Adrenal gland (tissue), 12 donors: ENCODE data around the gene NCCRP1. TPM values are rescaled to one million over a fixed set of nuclear protein-coding genes. Genes with fewer than 3 reads are reported as not detected.

Experiments
- polyA plus RNA-seq, 3 donors: library from polyadenylated mRNA; stranded (reverse); fragments of 200-250 nt in 2 of 3; fragments of 350-450 nt in 1 of 3; fragmentation: Illumina TruSeq in 1 of 3; extraction: RNeasy Lipid Tissue Mini Kit (QIAGEN cat#74804) in 1 of 3; gene quantifications; one replicate each; pipeline ENCODE4 v1.2.3, GENCODE V29; 2013 to 2014
- total RNA-seq, 9 donors: library from RNA; depleted of rRNA in 4 of 9; stranded (reverse); fragments of >200 nt in 4 of 9; fragments of 120-200 nt in 1 of 9; fragmentation: NEBNext Ultra II Directional in 1 of 9; extraction: Animal tissue kit (Norgen Biotek cat#: 25700) in 1 of 9; gene quantifications; one replicate each; pipeline versions ENCODE4 v1.1.0 to v1.2.4, GENCODE V29; 2013 to 2023
- donor health status: healthy with polysubstance abuse.
- donor health status: Bipolar disorder and iron deficiency.
- donor health status: DM: yes; HTN: yes; CAD: no.
- donor health status: DM: no; HTN: no; CAD: no.
- donor health status: DM: no; HTN: no; CAD: no.
- donor health status: DM: yes; HTN: yes; CAD: no.

NCCRP1 gene
- total and polyA plus RNA-seq, 12 donors, result 0.10 to 0.78 (median 0.11) TPM; not detected in 7

Other genes with a start within 250 kb of the NCCRP1 start
- 10 to 100 TPM in 4 of 9 donors, 1 to 10 TPM in 5; 4.1 to 18.7 (median 9.7) TPM for gene FBXO17, start 221.2 kb upstream of the NCCRP1 start, total RNA-seq
- 10 to 100 TPM in 1 of 3 donors, 1 to 10 TPM in 2; 4.7 to 12.1 (median 9.2) TPM for gene FBXO17, start 221.2 kb upstream of the NCCRP1 start, polyA plus RNA-seq
- 10 to 100 TPM in 2 of 9 donors, 1 to 10 TPM in 7; 1.8 to 17.2 (median 3.6) TPM for gene FBXO27, start 164.4 kb upstream of the NCCRP1 start, total RNA-seq
- 1 to 10 TPM; 1.1 to 2.3 (median 2.0) TPM for gene FBXO27, start 164.4 kb upstream of the NCCRP1 start, polyA plus RNA-seq
- gene ACP7, start 112.6 kb upstream of the NCCRP1 start, total RNA-seq, result not detected
- gene ACP7, start 112.6 kb upstream of the NCCRP1 start, polyA plus RNA-seq, result not detected
- 10 to 100 TPM in 8 of 9 donors, 1 to 10 TPM in 1; 7.5 to 61.0 (median 20.1) TPM for gene PAK4, start 71.2 kb upstream of the NCCRP1 start, total RNA-seq
- 10 to 100 TPM in 2 of 3 donors, 1 to 10 TPM in 1; 7.2 to 33.1 (median 27.5) TPM for gene PAK4, start 71.2 kb upstream of the NCCRP1 start, polyA plus RNA-seq
- under 1 TPM in 3 of 9 donors, not detected in 6; 0.43 to 0.76 (median 0.67) TPM for gene SYCN, start 7.3 kb downstream of the NCCRP1 start, total RNA-seq
- gene SYCN, start 7.3 kb downstream of the NCCRP1 start, polyA plus RNA-seq, result not detected
- not detected for gene IFNL3, start 48.0 kb downstream of the NCCRP1 start, total RNA-seq
- gene IFNL3, start 48.0 kb downstream of the NCCRP1 start, polyA plus RNA-seq, result not detected
- not detected for gene IFNL4, start 51.9 kb downstream of the NCCRP1 start, total RNA-seq
- not detected for gene IFNL4, start 51.9 kb downstream of the NCCRP1 start, polyA plus RNA-seq
- gene IFNL2, start 71.4 kb downstream of the NCCRP1 start, total RNA-seq, result not detected
- gene IFNL2, start 71.4 kb downstream of the NCCRP1 start, polyA plus RNA-seq, result not detected
- gene IFNL1, start 99.4 kb downstream of the NCCRP1 start, total RNA-seq, result not detected
- gene IFNL1, start 99.4 kb downstream of the NCCRP1 start, polyA plus RNA-seq, result not detected
- 1 to 10 TPM in 2 of 9 donors, under 1 TPM in 7; 0.34 to 1.4 (median 0.69) TPM for gene LRFN1, start 123.9 kb downstream of the NCCRP1 start, total RNA-seq
- gene LRFN1, start 123.9 kb downstream of the NCCRP1 start, polyA plus RNA-seq, result 1 to 10 TPM in 1 of 3 donors, under 1 TPM in 2; 0.15 to 1.8 (median 0.74) TPM
- gene GMFG, start 139.1 kb downstream of the NCCRP1 start, total RNA-seq, result 10 to 100 TPM; 13.4 to 45.8 (median 35.2) TPM
- 10 to 100 TPM; 22.6 to 92.5 (median 76.2) TPM for gene GMFG, start 139.1 kb downstream of the NCCRP1 start, polyA plus RNA-seq
- 100 to 1,000 TPM in 3 of 9 donors, 10 to 100 TPM in 6; 37.9 to 111 (median 98.5) TPM for gene SAMD4B, start 145.5 kb downstream of the NCCRP1 start, total RNA-seq
- 100 to 1,000 TPM in 2 of 3 donors, 10 to 100 TPM in 1; 50.0 to 280 (median 211) TPM for gene SAMD4B, start 145.5 kb downstream of the NCCRP1 start, polyA plus RNA-seq
- gene PAF1, start 194.1 kb downstream of the NCCRP1 start, total RNA-seq, result 10 to 100 TPM; 46.8 to 60.2 (median 54.2) TPM
- gene PAF1, start 194.1 kb downstream of the NCCRP1 start, polyA plus RNA-seq, result 10 to 100 TPM; 50.9 to 86.9 (median 51.6) TPM
- gene MED29, start 194.4 kb downstream of the NCCRP1 start, total RNA-seq, result 100 to 1,000 TPM in 1 of 9 donors, 10 to 100 TPM in 8; 36.1 to 221 (median 64.0) TPM
- 10 to 100 TPM; 43.6 to 49.6 (median 49.2) TPM for gene MED29, start 194.4 kb downstream of the NCCRP1 start, polyA plus RNA-seq
- 100 to 1,000 TPM in 3 of 9 donors, 10 to 100 TPM in 5, 1 to 10 TPM in 1; 5.7 to 187 (median 81.8) TPM for gene ZFP36, start 209.9 kb downstream of the NCCRP1 start, total RNA-seq
- gene ZFP36, start 209.9 kb downstream of the NCCRP1 start, polyA plus RNA-seq, result 100 to 1,000 TPM in 2 of 3 donors, 10 to 100 TPM in 1; 64.8 to 193 (median 113) TPM
- 10 to 100 TPM in 8 of 9 donors, 1 to 10 TPM in 1; 9.6 to 23.4 (median 17.8) TPM for gene PLEKHG2, start 215.7 kb downstream of the NCCRP1 start, total RNA-seq
- gene PLEKHG2, start 215.7 kb downstream of the NCCRP1 start, polyA plus RNA-seq, result 10 to 100 TPM in 2 of 3 donors, 1 to 10 TPM in 1; 3.6 to 44.8 (median 16.3) TPM
- gene RPS16, start 239.0 kb downstream of the NCCRP1 start, total RNA-seq, result 1,000 to 10,000 TPM in 6 of 9 donors, 100 to 1,000 TPM in 3; 229 to 1,939 (median 1,252) TPM
- 1,000 to 10,000 TPM; 1,071 to 2,033 (median 1,152) TPM for gene RPS16, start 239.0 kb downstream of the NCCRP1 start, polyA plus RNA-seq
- gene SUPT5H, start 248.6 kb downstream of the NCCRP1 start, total RNA-seq, result 100 to 1,000 TPM in 3 of 9 donors, 10 to 100 TPM in 6; 42.0 to 145 (median 85.3) TPM
- 100 to 1,000 TPM; 107 to 612 (median 233) TPM for gene SUPT5H, start 248.6 kb downstream of the NCCRP1 start, polyA plus RNA-seq